ENCODE results near the gene JPH3. TPM values are rescaled to one million over a fixed set of nuclear protein-coding genes. Genes with fewer than 3 reads are reported as not detected.

JPH3 gene
- total RNA-seq, 2 experiments from 2014 or later = 0.08 to 0.10 TPM

- DNase-seq = no peak
- Mint-ChIP-seq H3K27ac (no peak overlapping the region), H3K4me3 (no peak overlapping the region), H3K9me3 (no peaks in the 10 kb centered on the region), H3K27me3 (no peaks in the 10 kb centered on the region), H3K4me1 (peaks cover 2% of the 10 kb centered on the region), H3K36me3 (no peaks in the 10 kb centered on the region)
Observed at GRCh38 chr16:87691686-87692079, 89.4 kb downstream of the JPH3 start.

- no peak overlapping the region for H3K27ac Mint-ChIP-seq
- H3K36me3 Mint-ChIP-seq = no peaks in the 10 kb centered on the region
- DNase-seq = no peak
- H3K27me3 Mint-ChIP-seq = no peaks in the 10 kb centered on the region
- H3K9me3 Mint-ChIP-seq = no peaks in the 10 kb centered on the region
- H3K4me3 Mint-ChIP-seq = no peak overlapping the region
- H3K4me1 Mint-ChIP-seq = peaks cover 2% of the 10 kb centered on the region
Observed at GRCh38 chr16:87692176-87692575, 89.9 kb downstream of the JPH3 start.

DNA sequence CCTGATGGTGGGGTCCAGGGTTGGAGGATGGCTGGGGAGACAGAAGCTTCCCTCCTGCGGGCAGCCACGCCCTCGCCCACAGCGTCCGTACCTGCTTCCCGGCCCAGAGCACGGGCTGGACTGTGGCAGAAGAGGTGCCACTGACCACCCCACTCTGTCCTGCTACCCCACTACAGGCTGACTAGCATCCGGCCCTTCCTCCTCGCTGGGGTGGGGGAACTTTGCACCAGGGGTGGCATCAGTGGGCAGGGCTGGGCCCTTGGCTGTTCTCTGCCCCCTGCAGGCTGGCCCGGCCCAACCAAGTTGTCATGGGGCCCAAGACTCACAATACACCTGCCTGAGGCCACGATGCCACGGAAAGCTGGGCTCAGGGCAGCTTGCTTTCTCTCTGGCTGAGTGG lies 90.4 kb downstream of the JPH3 start:
- H3K36me3 Mint-ChIP-seq = no peaks in the 10 kb centered on the region
- no peak overlapping the region for H3K4me3 Mint-ChIP-seq
- no peak overlapping the region for H3K27ac Mint-ChIP-seq
- no peak for DNase-seq
- H3K4me1 Mint-ChIP-seq = peaks cover 2% of the 10 kb centered on the region
- H3K27me3 Mint-ChIP-seq = no peaks in the 10 kb centered on the region
- no peaks in the 10 kb centered on the region for H3K9me3 Mint-ChIP-seq

- Mint-ChIP-seq H3K4me3 (no peak overlapping the region), H3K4me1 (peaks cover 8% of the 10 kb centered on the region), H3K27me3 (no peaks in the 10 kb centered on the region), H3K36me3 (no peaks in the 10 kb centered on the region), H3K27ac (no peak overlapping the region), H3K9me3 (no peaks in the 10 kb centered on the region)
- DNase-seq = no peak
Observed at GRCh38 chr16:87693827-87694226, 91.5 kb downstream of the JPH3 start.

DNA sequence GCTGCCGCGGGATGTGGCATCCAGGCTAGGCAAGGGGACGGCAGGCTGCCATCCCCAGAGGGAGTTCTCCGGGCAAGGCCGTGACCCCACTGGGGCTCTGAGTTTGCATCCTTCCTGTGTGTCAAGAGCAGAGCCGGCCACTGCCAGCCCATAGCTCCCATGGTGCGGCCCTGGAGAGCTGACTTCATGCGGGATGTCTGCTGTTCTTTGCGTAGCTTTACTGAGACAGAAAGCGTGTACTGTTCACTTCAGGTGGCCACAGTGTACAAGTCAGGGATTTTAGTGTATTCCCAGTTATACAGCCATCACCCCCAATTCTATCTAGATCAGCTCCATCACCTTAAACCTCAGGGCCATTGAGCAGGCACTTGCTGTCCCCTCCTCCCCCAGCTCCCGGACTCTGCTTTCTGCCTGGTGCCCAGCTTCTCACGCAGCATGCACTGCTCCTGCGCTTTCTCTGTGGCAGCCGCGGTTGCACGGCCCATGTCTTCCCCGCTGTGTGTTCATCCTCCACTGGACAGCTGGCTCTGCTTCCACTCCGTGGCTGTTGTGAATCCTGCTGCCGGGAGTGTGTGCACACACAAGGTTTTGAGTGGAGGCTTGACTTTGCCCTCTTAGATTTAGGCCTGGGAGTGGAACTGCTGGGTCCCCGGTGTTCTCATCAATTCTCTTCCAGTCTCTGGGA lies 92.3 kb downstream of the JPH3 start:
- Mint-ChIP-seq H3K4me3 (no peak overlapping the region), H3K36me3 (no peaks in the 10 kb centered on the region), H3K27ac (no peak overlapping the region), H3K27me3 (no peaks in the 10 kb centered on the region), H3K4me1 (peaks cover 8% of the 10 kb centered on the region), H3K9me3 (no peaks in the 10 kb centered on the region)
- no peak for DNase-seq

- DNase-seq = no peak
- no peak overlapping the region for H3K4me3 Mint-ChIP-seq
- H3K9me3 Mint-ChIP-seq = no peaks in the 10 kb centered on the region
- H3K27me3 Mint-ChIP-seq = no peaks in the 10 kb centered on the region
- H3K27ac Mint-ChIP-seq = no peak overlapping the region
- peaks cover 8% of the 10 kb centered on the region for H3K4me1 Mint-ChIP-seq
- H3K36me3 Mint-ChIP-seq = no peaks in the 10 kb centered on the region
Observed at GRCh38 chr16:87695534-87695933, 93.2 kb downstream of the JPH3 start.

DNA sequence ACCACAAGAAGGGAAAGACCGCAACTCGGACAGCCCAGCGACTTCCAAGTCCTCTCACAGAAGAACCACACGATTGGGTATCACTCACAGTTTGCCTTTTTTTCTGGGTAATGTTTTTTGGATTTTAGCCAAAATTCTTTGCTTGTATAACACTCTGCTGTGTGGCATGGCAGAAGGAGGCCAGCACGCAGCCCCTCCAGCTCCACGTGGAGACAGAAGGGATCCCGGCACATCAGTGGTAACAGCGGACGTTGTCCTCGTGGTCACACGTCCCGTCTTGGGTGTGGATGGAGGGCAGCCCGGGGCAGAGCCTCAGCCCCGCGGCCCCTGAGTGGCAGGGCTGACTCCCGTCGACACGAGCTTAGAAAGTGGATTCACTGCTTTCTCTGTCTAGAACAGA lies 94.4 kb downstream of the JPH3 start:
- no peak overlapping the region for H3K27ac Mint-ChIP-seq
- H3K27me3 Mint-ChIP-seq = no peaks in the 10 kb centered on the region
- H3K9me3 Mint-ChIP-seq = no peaks in the 10 kb centered on the region
- H3K4me3 Mint-ChIP-seq = no peak overlapping the region
- peaks cover 10% of the 10 kb centered on the region for H3K4me1 Mint-ChIP-seq
- H3K36me3 Mint-ChIP-seq = no peaks in the 10 kb centered on the region
- no peak for DNase-seq

- Mint-ChIP-seq H3K27me3 (no peaks in the 10 kb centered on the region), H3K4me1 (peaks cover 12% of the 10 kb centered on the region), H3K36me3 (peaks cover 2% of the 10 kb centered on the region), H3K9me3 (no peaks in the 10 kb centered on the region), H3K27ac (no peak overlapping the region), H3K4me3 (no peak overlapping the region)
- no peak for DNase-seq
Observed at GRCh38 chr16:87697256-87697655, 94.9 kb downstream of the JPH3 start.

DNA sequence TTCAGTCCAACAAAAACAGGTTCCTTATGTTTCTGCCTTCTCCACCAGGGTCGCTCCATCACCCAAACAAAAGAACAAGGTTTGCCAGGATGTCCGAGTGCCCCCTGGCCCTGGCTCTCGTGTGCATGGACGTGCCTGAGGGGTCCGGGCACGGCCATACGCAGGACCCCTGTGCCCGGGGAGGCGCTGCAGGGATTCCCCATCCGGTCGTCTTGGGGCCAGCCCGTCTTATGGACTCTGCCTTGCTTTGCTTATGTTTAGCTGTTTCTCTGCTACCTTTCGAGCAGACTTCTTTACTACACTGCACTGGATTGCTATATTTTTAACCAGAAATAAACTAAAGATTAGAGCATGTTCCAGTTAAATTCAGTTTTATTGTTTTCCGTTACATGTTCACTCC lies 95.5 kb downstream of the JPH3 start:
- Mint-ChIP-seq H3K4me1 (peaks cover 17% of the 10 kb centered on the region), H3K27ac (peak overlapping the region; percentile 60), H3K36me3 (peaks cover 7% of the 10 kb centered on the region), H3K4me3 (no peak overlapping the region), H3K27me3 (no peaks in the 10 kb centered on the region), H3K9me3 (no peaks in the 10 kb centered on the region)
- no peak for DNase-seq

DNA sequence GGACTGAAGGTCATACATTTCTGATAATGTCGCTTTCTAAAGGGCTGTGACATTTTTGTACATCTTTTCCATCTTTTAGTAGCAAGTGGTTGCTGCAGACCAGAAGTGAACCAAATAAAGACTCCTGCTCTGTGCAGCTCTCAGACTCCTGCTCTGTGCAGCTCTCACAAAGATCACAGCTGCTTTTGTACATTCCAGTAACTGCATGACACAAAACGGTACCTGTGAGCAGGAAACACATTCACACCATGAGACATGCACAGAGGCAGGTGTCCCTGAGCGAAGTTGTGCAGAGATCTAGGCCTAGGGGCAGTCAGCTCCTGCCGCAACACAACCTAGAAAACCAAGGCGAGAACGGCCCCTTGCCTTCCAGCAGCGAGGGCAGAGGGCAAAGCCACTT lies 95.9 kb downstream of the JPH3 start:
- no peaks in the 10 kb centered on the region for H3K9me3 Mint-ChIP-seq

DNA sequence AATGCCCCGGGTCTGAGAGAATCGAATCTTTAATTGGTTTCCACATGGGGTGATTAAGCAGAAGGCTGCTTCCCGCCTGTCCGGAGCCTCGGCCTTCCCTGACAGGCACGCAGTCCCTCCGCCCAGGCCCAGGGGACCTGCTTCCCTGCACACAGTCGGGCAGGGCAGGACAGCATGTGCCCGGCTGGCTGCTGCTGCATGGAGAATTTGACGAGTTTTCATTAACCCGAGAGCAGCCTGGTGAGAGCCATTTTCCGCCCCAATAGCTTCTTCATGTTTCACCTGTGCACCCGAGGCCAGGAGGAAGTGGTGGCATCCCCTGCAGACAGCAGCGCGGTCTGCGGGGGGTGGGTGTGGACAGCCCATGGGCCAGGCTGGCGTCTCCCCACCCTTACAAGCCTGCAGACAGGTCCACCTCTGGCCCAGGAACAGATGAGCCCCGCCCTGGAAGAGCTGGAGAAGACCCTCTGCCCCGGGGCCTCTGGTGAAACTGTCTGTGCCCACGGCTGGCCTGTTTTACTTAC lies 96.4 kb downstream of the JPH3 start:
- Mint-ChIP-seq H3K9me3 (no peaks in the 10 kb centered on the region), H3K36me3 (peaks cover 14% of the 10 kb centered on the region), H3K27ac (peak overlapping the region; percentile 8), H3K4me1 (peaks cover 24% of the 10 kb centered on the region), H3K27me3 (no peaks in the 10 kb centered on the region), H3K4me3 (no peak overlapping the region)
- DNase-seq = no peak

More for the DNA sequence above, 95.9 kb downstream of the JPH3 start:
- Mint-ChIP-seq H3K27me3 (no peaks in the 10 kb centered on the region), H3K36me3 (peaks cover 10% of the 10 kb centered on the region), H3K4me3 (no peak overlapping the region), H3K27ac (peak overlapping the region; percentile 60), H3K4me1 (peaks cover 20% of the 10 kb centered on the region)
- DNase-seq = no peak

DNA sequence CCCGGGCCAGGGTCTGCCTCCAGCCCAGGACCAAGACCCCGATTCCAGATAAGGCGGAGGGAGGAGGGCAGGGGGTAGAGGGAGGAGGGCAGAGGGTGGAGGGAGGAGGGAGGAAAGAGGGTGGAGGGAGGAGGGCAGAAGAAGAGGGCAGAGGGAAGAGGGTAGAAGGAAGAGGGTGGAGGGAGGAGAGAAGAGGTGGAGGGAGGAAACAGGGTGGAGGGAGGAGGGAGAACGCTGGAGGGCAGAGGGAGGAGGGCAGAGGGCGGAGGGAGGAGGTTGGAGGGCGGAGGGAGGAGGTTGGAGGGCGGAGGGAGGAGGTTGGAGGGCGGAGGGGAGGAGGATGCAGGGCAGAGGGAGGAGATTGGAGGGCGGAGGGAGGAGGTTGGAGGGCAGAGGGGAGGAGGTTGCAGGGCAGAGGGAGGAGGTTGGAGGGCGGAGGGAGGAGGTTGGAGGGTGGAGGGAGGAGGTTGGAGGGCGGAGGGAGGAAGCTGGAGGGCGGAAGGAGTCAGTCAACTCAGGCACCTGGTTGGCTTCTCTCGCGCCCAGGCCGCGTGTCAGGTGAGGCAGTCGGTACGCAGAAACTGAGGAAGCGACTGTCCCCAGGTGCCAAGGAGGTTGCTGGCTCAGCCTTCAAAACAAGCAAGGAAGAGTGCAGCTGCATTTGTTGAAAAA lies 98.2 kb downstream of the JPH3 start:
- Mint-ChIP-seq H3K4me3 (no peak overlapping the region), H3K36me3 (peaks cover 16% of the 10 kb centered on the region), H3K9me3 (no peaks in the 10 kb centered on the region), H3K27ac (peak overlapping the region; percentile 54), H3K4me1 (peaks cover 27% of the 10 kb centered on the region), H3K27me3 (no peaks in the 10 kb centered on the region)
- no peak for DNase-seq

GRCh38 chr16:87701078-87701460 lies 98.8 kb downstream of the JPH3 start:
- no peak for DNase-seq
- peaks cover 27% of the 10 kb centered on the region for H3K4me1 Mint-ChIP-seq
- H3K27me3 Mint-ChIP-seq = no peaks in the 10 kb centered on the region
- no peak overlapping the region for H3K4me3 Mint-ChIP-seq
- peaks cover 16% of the 10 kb centered on the region for H3K36me3 Mint-ChIP-seq
- H3K27ac Mint-ChIP-seq = peak overlapping the region; percentile 54
- no peaks in the 10 kb centered on the region for H3K9me3 Mint-ChIP-seq

DNA sequence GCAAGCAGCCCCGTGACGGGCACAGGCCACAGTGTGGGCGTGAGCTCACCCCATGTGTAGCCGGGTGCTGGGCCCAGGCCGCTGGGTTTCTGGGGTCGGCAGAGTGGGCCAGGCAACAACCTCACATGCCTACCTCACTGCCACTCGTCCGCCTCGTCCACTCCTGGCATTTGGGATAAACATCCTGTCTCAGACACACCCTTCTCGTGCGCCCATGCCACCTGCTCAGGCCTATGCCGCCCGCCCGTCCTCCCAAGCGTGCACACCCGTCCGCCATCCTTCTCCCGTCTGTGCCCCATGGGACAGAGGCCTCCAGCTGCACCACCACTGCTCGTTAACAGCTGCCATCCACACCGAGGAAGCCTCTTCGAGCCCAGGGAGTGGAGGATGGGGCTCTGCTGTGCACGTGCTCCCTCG lies 99.2 kb downstream of the JPH3 start:
- Mint-ChIP-seq H3K4me1 (peaks cover 27% of the 10 kb centered on the region), H3K4me3 (peak overlapping the region; percentile 12), H3K36me3 (peaks cover 16% of the 10 kb centered on the region)

DNA sequence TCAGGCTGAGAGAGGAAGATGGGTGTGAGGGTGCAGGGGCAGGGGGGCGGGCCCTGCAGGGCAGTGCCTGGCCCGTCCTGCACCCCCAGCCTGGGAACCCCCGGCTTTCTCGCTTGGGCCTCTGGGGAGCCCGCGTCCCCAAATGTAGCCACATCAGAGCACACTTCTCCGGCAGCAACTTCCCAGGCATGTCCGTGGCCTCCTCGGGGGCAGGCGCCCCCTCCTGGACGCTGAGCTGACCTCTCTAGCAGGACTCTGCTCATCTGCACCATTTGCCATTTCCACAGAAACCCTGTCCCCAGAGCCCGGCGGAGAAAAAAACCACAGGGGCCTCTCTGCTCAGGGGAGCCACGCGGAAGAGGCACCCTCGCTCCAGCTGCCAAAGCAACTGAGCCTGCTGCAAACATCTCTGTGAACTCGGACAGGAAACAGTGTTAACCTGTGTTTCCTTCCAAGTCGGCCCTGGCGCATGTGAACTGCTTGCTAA lies 100.1 kb downstream of the JPH3 start:
- H3K9me3 Mint-ChIP-seq = no peaks in the 10 kb centered on the region
- H3K36me3 Mint-ChIP-seq = peaks cover 16% of the 10 kb centered on the region
- H3K27me3 Mint-ChIP-seq = no peaks in the 10 kb centered on the region
- H3K27ac Mint-ChIP-seq = peak overlapping the region; percentile 76
- peak; percentile 56 for DNase-seq
- H3K4me1 Mint-ChIP-seq = peaks cover 27% of the 10 kb centered on the region
- H3K4me3 Mint-ChIP-seq = no peak overlapping the region

More for the DNA sequence above, 99.2 kb downstream of the JPH3 start:
- H3K27me3 Mint-ChIP-seq = no peaks in the 10 kb centered on the region
- no peak for DNase-seq
- no peaks in the 10 kb centered on the region for H3K9me3 Mint-ChIP-seq
- H3K27ac Mint-ChIP-seq = peak overlapping the region; percentile 54

DNA sequence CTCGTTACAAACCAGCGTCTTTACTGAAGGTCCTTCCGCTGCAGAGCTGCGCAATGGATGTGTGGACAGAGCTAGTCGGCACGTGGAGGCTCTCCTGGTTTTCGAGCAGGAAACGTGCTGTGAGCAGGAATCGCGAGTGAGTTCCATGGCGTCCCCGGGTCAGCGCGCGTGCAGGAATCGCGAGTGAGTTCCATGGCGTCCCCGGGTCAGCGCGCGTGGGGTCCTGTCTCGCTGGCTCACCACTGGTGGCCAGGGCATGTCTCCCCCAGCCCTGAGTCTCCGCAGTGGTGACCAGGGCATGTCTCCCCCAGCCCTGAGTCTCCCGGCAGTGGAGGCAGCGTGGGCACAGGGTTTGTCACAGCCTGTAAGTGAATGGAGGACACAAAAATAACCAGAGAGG lies 100.8 kb downstream of the JPH3 start:
- Mint-ChIP-seq H3K4me3 (no peak overlapping the region), H3K4me1 (peaks cover 25% of the 10 kb centered on the region), H3K36me3 (peaks cover 16% of the 10 kb centered on the region), H3K9me3 (no peaks in the 10 kb centered on the region), H3K27me3 (no peaks in the 10 kb centered on the region), H3K27ac (peak overlapping the region; percentile 32)
- no peak for DNase-seq

All from activated naive CD8-positive, alpha-beta T cell treated with anti-CD3 and anti-CD28 coated beads for 36 hours (primary cell).